Lower leg skin (tissue), 4 donors: Measurements from ENCODE around the gene YES1. TPM values are rescaled to one million over a fixed set of nuclear protein-coding genes. Genes with fewer than 3 reads are reported as not detected.
"Not testable (repeated sequence)": the region's sequence is repeated elsewhere in the genome, so short reads cannot be mapped to it uniquely, and the experiment has no call there.

Experiments used
- DNase-seq, 2 donors: peaks; one replicate each; pipeline ENCODE4 v3.0.0-alpha.2; 2019; ENCODE audit warnings: low spot score in 2 of 2
- H3K4me3 ChIP-seq: fragments of 200-600 bp; sonication (generic); 2 replicates; pipeline ENCODE4 v1.5.1; 2017; ENCODE audit warnings: mild to moderate bottlenecking, low read depth; ENCODE audit not compliant: poor library complexity, severe bottlenecking
- POLR2A ChIP-seq, 2 donors: fragments of 450-650 bp; IDR thresholded peaks; one replicate each; pipeline ENCODE4 v1.6.1; 2016 to 2017; ENCODE audit warnings: antibody characterized with exemption in 2 of 2, mild to moderate bottlenecking in 1 of 2, moderate library complexity in 1 of 2
- WGBS, 2 donors: methylation state at CpG; one replicate each; pipeline ENCODE4 v1.1.5; 2018; 5-methylcytosine and 5-hydroxymethylcytosine counted together
- intact Hi-C: fragments of 100-400 bp; cut with DNase I; formaldehyde crosslinking; loops from one replicate; pipeline ENCODE4 v1.15.0; 2023; ENCODE audit warnings: low total_unique reads
- total RNA-seq, 4 donors: library from RNA; depleted of rRNA; stranded (reverse); fragments of >200 nt; gene quantifications; one replicate each; pipeline ENCODE4 v1.1.0, GENCODE V29; 2016
- TF ChIP-seq, protein P1 (sequence below), 3 donors: fragments of 450-650 bp; IDR thresholded peaks; one replicate each; pipeline ENCODE4 v1.5.1; 2016; ENCODE audit warnings: antibody characterized with exemption in 3 of 3, mild to moderate bottlenecking in 3 of 3, moderate library complexity in 2 of 3

Gene YES1
- total RNA-seq, 4 donors from 2014 or later: 62.3 to 133 (median 90.0) TPM

DNA sequence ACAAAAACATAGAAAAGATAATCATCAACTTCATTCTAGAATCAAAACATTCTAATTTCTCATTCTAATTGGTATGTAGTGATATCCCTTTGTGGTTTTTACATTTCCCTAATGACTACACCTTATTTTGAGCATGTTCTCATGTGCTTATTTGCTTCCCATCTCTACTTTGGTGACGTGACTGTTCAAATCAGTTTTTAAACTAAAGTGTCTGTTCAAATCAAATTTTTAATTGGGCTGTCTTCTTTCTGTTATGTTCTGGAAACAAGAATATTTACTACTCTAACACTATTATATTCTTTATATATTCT lies 45.5 kb downstream of the YES1 start:
- TF ChIP-seq, protein P1, sequence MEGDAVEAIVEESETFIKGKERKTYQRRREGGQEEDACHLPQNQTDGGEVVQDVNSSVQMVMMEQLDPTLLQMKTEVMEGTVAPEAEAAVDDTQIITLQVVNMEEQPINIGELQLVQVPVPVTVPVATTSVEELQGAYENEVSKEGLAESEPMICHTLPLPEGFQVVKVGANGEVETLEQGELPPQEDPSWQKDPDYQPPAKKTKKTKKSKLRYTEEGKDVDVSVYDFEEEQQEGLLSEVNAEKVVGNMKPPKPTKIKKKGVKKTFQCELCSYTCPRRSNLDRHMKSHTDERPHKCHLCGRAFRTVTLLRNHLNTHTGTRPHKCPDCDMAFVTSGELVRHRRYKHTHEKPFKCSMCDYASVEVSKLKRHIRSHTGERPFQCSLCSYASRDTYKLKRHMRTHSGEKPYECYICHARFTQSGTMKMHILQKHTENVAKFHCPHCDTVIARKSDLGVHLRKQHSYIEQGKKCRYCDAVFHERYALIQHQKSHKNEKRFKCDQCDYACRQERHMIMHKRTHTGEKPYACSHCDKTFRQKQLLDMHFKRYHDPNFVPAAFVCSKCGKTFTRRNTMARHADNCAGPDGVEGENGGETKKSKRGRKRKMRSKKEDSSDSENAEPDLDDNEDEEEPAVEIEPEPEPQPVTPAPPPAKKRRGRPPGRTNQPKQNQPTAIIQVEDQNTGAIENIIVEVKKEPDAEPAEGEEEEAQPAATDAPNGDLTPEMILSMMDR (IDR thresholded peaks at IDR 0.05): no peak
- TF ChIP-seq POLR2A (IDR thresholded peaks at IDR 0.05): no peak
- DNase-seq: no peak
- no peak overlapping the region for H3K4me3 ChIP-seq
- intact Hi-C loops: no loop called here
- 77 to 84% methylated on average over 1 of the region's 1 CpG for WGBS, 2 donors

DNA sequence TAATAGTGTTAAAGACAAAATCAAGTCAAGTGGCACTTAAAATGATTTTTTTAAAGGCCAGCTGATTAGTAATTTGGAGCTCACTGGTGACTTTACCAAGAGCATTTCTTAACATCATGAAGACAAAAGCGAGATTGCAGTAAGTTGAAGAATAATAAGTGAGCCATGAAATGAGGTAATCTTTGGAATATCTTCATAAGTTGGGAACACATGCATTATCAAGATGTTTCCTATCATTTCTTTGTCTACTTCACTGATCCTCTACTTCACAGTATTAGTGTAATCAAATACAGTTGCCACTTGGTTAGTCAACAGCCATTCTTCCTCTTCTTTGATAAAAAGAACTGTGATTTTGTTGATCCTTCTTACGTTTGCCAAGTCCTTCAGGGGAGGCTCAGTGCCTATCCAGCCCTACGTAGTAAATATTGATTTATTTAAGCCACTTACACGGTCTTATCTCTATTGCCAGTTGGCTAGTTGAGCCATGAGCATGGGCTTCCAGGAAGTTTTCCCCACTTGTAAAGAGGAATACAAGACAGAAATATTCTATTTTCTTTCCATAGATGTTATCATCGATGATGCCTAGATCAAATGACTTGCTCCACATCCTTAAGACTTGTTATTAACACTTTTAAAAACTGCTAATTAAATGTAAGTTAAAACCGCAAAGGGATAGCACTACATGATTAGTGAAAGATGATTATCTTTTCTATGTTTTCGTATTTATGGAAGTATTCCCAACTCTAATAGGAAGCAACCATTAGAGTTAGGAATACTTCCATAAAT lies 46.1 kb downstream of the YES1 start:
- no peak for TF ChIP-seq POLR2A (IDR thresholded peaks at IDR 0.05)
- TF ChIP-seq, protein P1 (IDR thresholded peaks at IDR 0.05): no peak
- WGBS, 2 donors: 48 to 51% methylated on average over 7 of the region's 7 CpGs

DNA sequence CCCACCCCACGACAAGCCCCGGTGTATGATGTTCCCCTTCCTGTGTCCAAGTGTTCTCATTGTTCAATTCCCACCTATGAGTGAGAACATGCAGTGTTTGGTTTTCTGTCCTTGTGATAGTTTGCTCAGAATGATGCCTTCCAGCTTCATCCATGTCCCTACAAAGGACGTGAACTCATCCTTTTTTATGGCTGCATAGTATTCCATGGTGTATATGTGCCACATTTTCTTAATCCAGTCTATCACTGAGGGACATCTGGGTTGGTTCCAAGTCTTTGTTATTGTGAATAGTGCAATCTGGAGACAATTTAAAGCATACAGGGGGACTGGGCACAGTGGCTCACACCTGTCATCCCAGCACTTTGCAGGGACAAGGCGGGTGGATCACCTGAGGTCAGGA lies 52.2 kb downstream of the YES1 start:
- 98 to 100% methylated on average over 4 of the region's 4 CpGs for WGBS, 2 donors
- DNase-seq, intact Hi-C loops, H3K4me3 ChIP-seq: not testable (repeated sequence)

More for the DNA sequence above, 46.1 kb downstream of the YES1 start:
- DNase-seq: no peak
- intact Hi-C loops: no loop called here
- no peak overlapping the region for H3K4me3 ChIP-seq

DNA sequence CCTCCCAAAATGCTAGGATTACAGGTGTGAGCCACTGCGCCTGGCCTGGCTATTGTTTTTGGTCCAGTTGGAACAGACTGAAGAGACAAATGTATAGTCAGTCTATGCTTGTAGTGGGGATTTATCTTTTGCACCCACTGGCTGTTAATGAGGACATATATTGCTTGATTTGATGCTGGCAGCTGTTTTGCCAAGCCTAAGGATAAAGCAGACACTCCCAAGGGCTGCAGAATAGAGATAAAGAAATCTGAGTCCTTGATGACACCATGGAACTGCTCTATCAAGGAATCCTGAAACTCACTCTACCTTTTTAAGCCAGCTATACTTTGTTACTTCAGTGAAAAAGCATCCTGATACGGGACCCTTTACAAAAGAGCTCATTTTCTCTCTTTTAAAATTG lies 56.5 kb downstream of the YES1 start:
- no peak for DNase-seq
- H3K4me3 ChIP-seq: no peak overlapping the region
- WGBS, 2 donors: 71 to 73% methylated on average over 2 of the region's 2 CpGs
- TF ChIP-seq POLR2A (IDR thresholded peaks at IDR 0.05): no peak
- TF ChIP-seq, protein P1 (IDR thresholded peaks at IDR 0.05): no peak
- intact Hi-C loops: no loop called here

DNA sequence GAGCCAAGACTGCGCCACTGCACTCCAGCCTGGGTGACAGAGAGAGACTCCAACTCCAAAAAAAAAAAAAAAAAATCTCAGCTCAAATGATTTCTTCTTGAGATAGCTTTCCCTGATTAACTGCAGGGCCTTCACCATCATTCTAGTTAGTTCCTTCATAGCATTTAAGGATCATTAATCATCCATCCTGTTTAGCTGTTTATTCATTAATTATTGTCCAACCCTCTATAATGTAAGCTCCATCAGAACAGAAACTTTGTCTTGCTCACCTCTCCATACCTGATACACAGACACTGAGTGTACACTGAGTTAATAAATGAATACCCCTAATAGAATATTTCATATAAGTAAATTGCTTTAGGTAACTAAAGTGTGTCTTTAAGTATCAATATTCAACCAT lies 57.4 kb downstream of the YES1 start:
- WGBS, 2 donors: 100% methylated on average over 1 of the region's 1 CpG
- no peak for TF ChIP-seq POLR2A (IDR thresholded peaks at IDR 0.05)
- TF ChIP-seq, protein P1 (IDR thresholded peaks at IDR 0.05): no peak
- no peak overlapping the region for H3K4me3 ChIP-seq
- intact Hi-C loops: no loop called here
- no peak for DNase-seq

DNA sequence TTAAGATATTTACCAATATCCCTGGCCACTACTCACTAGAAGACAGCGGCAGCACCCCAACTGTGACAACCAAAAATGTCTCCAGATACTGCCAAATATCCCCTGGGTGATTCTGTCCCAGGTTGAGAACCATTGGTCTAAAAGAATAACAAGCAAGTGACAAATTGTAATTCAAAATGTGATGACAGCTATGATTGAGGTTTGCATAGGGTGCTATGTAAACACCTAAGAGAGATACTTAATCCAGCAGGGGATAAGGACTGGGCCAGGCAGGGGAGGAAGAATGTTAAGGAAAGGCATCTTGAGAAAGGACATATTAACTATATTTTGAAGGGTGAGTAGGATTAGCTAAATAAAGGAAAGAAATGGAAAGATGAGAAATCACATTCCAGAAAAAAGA lies 61.6 kb downstream of the YES1 start:
- no peak for DNase-seq
- TF ChIP-seq, protein P1 (IDR thresholded peaks at IDR 0.05): no peak
- TF ChIP-seq POLR2A (IDR thresholded peaks at IDR 0.05): no peak
- 100% methylated on average over 1 of the region's 1 CpG for WGBS, 2 donors
- no peak overlapping the region for H3K4me3 ChIP-seq
- intact Hi-C loops: no loop called here
